GM19193 (cell line): ENCODE data around the gene KLF12.

ENCODE experiments used
- POLR2A ChIP-seq: IDR thresholded peaks from 4 replicates; pipeline ENCODE4 v1.6.1; 2011; ENCODE audit not compliant: insufficient read depth, insufficient read length; ENCODE audit errors: extremely low read depth

KLF12 gene

DNA sequence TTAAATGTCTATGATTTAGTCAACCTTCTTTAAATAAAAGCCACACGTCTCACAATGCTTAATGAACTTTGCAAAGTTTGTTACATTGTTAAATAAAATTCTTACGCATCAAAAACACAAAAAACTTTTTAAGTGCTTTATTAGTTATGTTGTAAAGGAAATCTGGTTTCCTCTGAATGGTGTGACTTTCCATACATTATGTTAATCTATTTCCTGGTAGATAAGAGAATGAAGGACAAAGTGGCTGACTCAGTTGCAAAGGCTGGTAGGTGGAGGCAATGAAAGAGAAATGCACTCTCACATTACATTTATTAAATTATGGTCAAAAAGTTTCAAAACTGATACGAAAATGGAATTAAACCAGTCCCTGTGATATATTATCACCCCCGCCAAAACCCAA is 15.9 kb downstream of the KLF12 start:
- no peak for TF ChIP-seq POLR2A

DNA sequence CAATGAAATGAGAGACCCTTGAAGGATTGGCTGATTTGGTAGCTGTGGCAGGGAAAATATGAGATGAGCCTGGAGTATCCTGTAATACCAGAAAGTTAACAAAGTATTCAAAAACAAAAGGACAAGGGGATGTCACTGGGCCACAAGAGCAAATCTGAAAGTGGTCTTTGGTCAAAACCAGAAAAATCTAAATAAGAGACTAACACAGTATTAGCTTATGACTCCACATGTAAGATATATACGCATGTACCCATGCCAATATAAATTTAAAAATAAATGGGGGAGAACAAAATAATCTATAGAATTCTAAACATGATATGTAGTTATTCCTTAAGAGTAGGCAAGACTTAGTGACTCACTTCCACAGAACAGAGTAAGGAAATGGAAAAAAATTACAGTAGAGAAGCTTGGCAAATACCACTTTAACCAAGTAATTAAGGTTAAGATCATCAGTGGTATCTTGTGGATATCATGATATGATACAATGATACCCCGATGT is 16.9 kb downstream of the KLF12 start:
- TF ChIP-seq POLR2A = no peak

DNA sequence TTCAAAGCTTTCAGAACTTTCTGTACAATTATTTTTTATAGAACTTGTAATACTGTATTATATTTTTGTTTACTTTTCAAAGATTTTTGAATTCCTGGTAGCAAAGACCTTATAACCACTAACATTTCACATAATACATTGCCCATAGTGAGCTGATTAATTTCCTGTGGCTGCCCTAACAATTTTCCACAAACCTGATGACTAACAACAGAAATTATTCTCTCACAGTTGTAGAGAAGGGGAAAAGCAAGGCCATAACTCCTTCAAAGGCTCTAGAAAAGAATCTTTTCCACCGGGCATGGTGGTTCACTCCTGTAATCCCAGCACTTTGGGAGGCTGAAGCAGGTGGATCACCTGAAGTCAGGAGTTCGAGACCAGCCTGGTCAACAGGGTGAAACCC is 19.1 kb downstream of the KLF12 start:
- no peak for TF ChIP-seq POLR2A

DNA sequence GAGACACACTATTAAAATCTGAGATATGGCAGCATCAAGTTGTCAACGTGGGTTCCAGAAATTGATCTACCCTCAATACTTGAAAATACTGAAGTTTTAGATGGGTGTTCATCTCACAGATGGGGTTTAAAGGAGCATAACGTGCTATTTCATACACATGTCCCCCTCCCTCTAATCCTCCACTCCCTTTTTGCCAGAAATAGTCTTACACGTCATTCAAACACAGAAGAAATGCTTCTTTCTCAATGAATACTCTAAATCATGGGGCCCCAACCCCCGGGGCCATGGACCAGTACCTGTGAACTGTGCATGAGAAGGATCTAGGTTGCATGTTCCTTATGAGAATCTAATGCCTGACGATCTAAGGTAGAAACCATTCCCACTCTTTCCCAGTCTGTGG is 19.6 kb downstream of the KLF12 start:
- no peak for TF ChIP-seq POLR2A

DNA sequence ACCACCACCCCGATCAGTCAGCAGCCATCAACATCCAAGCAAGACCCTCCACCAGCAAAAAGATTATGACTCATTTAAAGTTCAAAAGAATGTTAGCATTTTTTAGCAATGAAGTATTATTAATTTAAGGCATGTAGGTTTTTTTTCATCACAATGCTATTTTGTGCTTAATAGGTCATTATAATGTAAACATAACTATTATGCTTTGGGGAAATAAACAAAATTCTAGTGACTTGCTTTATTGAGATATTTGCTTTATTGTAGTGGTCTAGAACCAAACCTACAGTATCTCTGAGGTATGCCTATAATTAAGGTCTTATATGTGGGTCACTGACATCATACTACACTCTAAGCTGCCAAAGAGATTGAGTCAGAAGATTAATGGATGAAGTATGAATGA is 20.0 kb downstream of the KLF12 start:
- TF ChIP-seq POLR2A = no peak

DNA sequence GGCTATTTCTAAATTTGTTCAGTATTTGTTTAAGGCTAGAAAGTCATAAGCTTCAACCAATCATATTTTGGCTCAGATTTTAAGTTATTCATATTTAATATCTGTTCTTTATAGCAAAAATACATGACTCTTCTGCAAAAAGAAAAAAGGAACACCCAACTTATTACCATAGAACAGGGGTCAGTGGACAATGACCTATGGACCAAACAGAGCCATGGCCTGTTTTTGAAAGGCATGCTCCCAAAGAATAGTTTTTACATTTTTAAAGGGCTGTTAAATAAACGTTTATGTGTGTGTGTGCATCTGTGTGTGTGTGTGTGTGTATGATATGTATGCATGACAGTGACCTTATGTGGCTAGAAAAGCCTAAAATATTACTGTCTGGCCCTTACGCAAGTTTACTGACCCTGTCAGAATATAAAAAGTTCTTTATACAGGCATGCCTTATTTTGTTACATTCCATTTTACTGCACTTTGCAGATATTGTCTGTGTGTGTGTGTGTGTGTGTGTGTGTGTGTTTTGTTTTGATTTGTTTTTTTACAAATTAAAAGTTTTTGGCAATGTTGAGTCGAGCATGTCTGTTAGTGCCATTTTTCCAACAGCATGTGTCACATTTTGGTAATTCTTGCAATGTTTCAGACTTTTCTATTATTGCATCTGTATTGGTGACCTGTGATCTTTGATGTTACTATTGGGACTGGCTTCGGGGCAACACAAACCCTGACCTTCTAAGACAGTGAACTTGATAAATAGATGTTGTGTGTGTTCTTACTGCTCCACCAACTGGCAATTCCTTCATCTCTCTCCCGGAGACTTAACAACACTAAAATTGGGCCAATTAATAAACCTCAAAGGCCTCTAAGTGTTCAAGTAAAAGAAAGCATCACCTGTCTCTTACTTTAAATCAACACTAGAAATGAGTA is 22.0 kb downstream of the KLF12 start:
- no peak for TF ChIP-seq POLR2A

DNA sequence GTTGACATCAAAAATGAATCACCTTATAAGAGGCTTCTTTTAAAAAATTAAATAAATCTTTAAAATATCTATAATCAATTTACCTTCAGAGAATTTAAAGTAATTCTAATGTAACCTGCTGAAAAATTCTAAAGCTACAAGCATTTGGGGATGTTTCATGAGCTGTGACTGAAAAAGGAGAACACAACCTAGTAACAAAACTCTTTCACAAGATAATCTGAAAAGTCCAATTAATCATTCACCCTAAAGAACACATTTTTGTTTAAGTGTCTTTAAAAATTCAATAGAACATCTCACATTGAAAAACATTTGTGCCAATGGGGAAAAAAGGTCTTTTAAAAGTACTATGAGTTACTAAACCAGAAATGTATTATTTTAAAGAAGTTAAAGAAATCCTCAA is 22.8 kb downstream of the KLF12 start:
- TF ChIP-seq POLR2A = no peak

DNA sequence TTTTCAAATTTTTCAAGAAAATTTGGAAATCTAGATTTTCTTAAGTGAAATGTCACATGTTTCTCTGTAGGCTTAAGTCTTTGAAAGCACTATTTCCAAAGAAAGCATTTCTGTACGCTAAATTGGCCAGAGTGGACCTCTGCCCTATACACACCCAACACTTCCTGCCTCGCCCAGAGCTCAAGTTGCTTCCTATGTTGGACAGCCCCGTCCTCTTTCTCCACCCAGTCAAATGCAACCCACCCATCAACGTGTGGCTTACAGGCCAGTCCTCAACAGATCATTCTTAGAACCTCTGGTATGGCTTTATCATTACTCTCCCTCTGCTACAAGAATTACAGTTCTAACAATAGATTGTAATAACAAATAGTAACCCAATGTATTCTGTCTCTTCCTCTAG is 24.2 kb downstream of the KLF12 start:
- TF ChIP-seq POLR2A = no peak

DNA sequence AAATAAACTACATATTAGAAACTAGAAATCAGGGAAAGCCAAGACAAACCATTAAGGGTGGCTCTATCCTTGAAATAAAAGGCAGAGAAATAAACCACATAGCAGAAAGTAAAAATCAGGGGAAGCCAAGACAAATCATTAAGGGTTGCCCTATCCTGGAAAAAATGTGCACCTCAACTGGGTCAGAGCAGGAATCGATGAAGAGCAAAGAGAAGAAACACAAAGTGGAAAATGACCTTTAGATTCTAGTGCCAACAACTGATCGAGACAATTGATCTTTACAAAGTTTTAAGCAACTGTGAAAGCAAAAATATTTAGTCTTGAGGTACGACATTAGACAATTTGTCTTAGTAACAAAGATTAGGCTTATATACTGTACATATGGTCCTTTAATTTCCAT is 26.6 kb downstream of the KLF12 start:
- no peak for TF ChIP-seq POLR2A

DNA sequence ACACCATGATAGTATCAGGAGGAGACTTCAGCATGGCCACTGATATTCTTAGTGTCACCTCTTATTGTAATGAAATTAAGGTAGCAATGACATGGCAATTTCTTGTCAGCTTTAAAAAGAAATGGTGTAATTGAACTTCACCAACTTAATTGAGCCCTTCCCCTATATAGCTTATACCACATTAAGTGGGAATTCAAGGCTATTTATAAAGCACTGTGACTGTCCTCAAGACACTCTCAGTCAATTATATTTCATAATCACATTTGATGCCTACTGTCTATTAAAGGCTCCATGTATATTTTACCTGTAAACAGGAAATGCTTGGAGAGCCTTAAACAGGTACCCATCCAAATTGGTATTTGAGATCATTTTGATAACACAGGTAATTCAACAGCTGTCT is 28.3 kb downstream of the KLF12 start:
- no peak for TF ChIP-seq POLR2A

DNA sequence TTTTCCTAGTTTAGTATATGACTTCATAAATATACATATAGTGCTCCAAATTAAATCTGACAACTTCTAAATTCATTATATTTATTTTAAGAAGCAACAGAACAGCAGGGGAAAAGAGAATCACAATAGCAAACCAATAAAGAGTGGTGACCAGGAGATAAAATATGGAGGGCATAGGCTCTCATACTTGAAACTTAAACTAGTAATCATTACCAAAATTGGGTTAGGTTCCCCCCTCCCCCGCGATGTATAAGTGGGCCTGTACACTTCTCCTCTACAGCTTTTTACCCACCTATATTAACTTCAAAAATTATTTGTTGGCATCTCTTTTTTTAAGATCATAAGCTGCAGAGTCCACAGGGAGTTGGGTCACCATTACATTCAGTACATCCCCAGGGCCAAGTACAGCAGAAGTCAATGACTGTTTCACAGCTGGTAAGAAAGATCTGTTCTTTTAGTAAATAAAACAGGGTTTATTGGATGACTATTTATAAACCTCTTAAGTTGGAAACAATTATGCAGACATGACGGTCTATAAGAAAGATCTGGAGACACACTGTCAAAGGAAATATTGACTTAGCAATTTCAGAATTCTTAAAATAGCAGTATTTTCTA is 29.4 kb downstream of the KLF12 start:
- TF ChIP-seq POLR2A = no peak

DNA sequence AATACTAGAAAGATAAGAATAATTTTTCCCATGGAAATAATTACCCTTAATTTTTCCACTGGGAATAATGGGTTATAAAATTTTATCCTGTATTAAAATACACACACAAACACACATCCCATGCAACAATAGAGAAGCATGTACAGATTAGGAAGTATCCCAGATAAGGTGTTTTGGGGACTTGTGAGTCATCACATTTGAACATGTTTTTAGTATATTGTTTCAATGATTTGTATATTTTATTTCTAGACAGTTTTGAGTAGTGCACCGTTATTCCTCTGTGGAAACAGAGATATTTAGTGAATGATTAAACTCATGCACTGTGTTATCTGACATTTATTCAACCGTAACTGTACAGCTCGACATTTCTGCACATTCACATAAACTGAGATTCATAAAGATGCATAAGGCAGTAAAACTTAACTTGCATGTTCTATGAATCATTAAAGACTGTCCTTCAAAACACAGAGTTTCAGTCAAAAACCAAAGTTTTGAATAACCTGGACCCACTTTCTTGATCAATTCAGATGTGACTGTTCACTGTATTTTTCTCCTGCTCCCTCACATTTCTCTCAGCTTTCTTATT is 30.1 kb downstream of the KLF12 start:
- no peak for TF ChIP-seq POLR2A

DNA sequence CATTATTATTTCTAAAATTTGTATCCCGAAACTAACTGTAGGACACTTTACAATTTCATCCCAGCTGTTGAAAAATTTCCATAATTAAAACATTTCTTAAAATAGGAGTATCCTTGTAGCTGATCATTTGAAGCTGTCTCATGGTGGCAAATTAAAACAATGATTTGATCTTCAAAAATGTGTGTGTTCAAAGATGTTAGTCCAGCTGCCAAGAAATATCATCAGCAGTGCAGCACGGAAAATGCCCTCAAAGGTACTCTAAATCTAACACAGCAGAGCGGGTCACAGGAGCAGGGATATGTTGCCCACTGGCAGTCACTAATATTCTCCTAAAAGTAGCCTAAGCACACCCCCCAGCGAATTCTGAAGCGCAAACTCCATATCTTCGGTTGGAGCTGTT is 31.0 kb downstream of the KLF12 start:
- no peak for TF ChIP-seq POLR2A

DNA sequence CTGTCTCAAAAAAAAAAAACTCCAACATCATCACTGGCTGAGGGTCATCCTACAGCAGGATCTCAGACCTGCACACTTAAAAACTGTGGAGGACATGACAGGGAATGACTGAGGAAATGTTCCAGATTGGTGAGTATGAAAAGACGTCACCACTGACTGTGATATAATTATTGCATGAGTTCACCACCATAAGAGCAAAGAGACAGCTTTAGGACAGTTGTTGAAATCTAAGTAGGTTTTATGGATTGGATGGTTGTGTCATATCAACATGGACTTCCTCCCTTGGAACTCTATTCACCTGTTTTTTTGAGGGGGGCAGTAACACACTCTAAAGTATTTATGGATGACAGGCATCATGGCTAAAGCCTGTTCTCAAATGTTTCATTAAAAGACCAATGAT is 31.5 kb downstream of the KLF12 start:
- TF ChIP-seq POLR2A = no peak

DNA sequence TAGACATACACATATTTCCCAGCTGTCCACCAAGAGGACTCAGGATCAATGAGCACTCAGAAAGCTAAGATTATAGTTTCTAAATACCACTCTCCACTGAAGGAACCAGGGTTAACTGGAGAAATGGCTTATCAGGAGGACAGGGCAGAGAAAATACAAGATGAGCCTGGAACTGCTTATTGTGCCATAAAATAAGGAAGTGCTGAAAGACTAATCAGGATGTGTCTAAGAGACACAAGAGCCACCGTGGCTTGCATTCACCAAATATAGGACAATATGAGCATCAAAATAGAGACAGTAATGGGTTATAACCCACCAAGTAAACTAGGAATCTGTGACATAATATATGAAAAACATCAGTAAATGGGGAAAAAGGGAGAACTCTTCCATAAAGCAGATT is 32.8 kb downstream of the KLF12 start:
- TF ChIP-seq POLR2A = no peak

DNA sequence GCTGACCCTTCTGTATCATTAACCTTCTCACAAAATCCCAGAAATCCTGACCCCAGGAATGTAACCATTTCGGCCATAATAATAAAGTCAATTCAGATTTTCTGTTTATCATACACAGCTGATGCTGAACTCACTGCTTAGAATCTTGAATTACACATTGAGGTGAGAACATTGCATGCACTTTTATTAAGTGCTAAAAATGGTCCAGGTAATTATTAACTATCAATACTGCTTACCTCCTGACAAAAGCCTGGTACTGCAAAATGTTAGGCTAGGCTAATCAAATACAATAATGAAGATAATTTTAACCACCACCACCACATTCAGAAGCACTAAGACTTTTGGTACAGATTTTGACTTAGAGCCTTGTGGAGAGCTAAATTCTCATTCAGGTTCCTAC is 36.1 kb downstream of the KLF12 start:
- no peak for TF ChIP-seq POLR2A
